Smooth muscle cell (in vitro differentiated cells): Measurements from ENCODE around the gene CCT2. TPM values are rescaled to one million over a fixed set of nuclear protein-coding genes. Genes with fewer than 3 reads are reported as not detected.

Experiments
- DNase-seq: peaks from one replicate; lab custom pipeline; 2025; ENCODE audit not compliant: unreplicated experiment; lab: John Stamatoyannopoulos, UW
- H2AFZ ChIP-seq: fragments of 200-600 bp; sonication (generic); 2 replicates; pipeline ENCODE4 v1.6.0; 2016; ENCODE audit warnings: antibody characterized with exemption, low read depth, mild to moderate bottlenecking
- H3F3A ChIP-seq: fragments of 200-600 bp; sonication (generic); 2 replicates; pipeline ENCODE4 v1.6.0; 2017; ENCODE audit warnings: antibody characterized with exemption, low read depth
- H3K27ac ChIP-seq: fragments of 200-600 bp; sonication (generic); 2 replicates; pipeline ENCODE4 v1.5.1; 2016; ENCODE audit warnings: low read depth, mild to moderate bottlenecking
- H3K27me3 ChIP-seq: fragments of 200-600 bp; sonication (generic); 2 replicates; pipeline ENCODE4 v1.6.1; 2016; ENCODE audit warnings: low read depth, mild to moderate bottlenecking
- H3K36me3 ChIP-seq: fragments of 200-600 bp; sonication (generic); 2 replicates; pipeline ENCODE4 v1.5.1; 2016; ENCODE audit warnings: low read depth
- H3K4me1 ChIP-seq: fragments of 200-600 bp; sonication (generic); 2 replicates; pipeline ENCODE4 v1.5.1; 2016; ENCODE audit warnings: low read depth
- H3K4me2 ChIP-seq: fragments of 200-600 bp; sonication (generic); 2 replicates; pipeline ENCODE4 v1.6.0; 2016; ENCODE audit warnings: mild to moderate bottlenecking
- H3K4me3 ChIP-seq: fragments of 200-600 bp; sonication (generic); 2 replicates; pipeline ENCODE4 v1.5.1; 2016; ENCODE audit warnings: mild to moderate bottlenecking
- H3K79me2 ChIP-seq: fragments of 200-600 bp; sonication (generic); 2 replicates; pipeline ENCODE4 v1.6.0; 2016; ENCODE audit warnings: low read depth, mild to moderate bottlenecking
- H3K9ac ChIP-seq: fragments of 200-600 bp; sonication (generic); 2 replicates; pipeline ENCODE4 v1.6.0; 2016; ENCODE audit warnings: low read depth
- H3K9me3 ChIP-seq: fragments of 200-600 bp; sonication (generic); replicated peaks from 2 replicates; pipeline ENCODE4 v1.5.1; 2016; ENCODE audit warnings: low read depth
- H4K20me1 ChIP-seq: fragments of 200-600 bp; sonication (generic); 2 replicates; pipeline ENCODE4 v1.6.0; 2016; ENCODE audit warnings: low read depth
- WGBS: methylation state at CpG from one replicate; pipeline ENCODE4 v1.1.7; 2016; ENCODE audit warnings: low lambda C conversion rate; 5-methylcytosine and 5-hydroxymethylcytosine counted together
- polyA plus RNA-seq: library from polyadenylated mRNA; unstranded; fragments of >200 nt; fragmentation: Nextera tagmentation; extraction: Ambion mirVana; gene quantifications from 2 replicates; pipeline ENCODE4 v1.2.1, GENCODE V29; 2016
- total RNA-seq: library from RNA; depleted of rRNA; stranded (reverse); fragments of >200 nt; gene quantifications from 2 replicates; pipeline ENCODE4 v1.2.3, GENCODE V29; 2014
- TF ChIP-seq, protein P1 (sequence below): fragments of 200-600 bp; sonication (generic); IDR thresholded peaks from 2 replicates; pipeline ENCODE4 v1.5.1; 2017; ENCODE audit warnings: borderline replicate concordance, mild to moderate bottlenecking, antibody characterized with exemption; ENCODE audit not compliant: insufficient read depth, poor library complexity, severe bottlenecking

Gene CCT2
- total and polyA plus RNA-seq, 2 experiments from 2014 or later = 151 to 236 TPM

DNA sequence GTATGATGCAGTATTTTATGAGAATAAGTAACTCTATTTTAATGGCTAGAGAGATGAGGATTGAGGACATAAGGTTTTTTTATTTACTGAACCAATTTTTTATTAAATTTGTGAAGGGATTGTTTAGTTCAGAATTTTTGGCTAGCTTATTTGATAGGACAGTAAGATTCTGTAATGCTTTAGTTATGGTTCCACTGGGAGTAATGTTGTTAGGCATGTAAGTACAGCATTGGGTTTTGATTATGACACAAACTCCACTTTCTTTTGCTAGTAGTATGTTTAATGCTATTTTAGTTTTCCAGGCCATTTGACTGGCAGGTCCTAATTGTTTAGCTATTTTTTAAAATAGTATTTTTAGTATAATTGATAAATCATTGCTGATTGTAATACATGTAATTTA, 59.3 kb downstream of the CCT2 start:
- no peaks in the 10 kb centered on the region for H3K36me3 ChIP-seq
- H3F3A ChIP-seq = no peaks in the 10 kb centered on the region
- no peaks in the 10 kb centered on the region for H3K27me3 ChIP-seq
- no peaks in the 10 kb centered on the region for H3K79me2 ChIP-seq
- no peak overlapping the region for H3K4me2 ChIP-seq
- no peak overlapping the region for H2AFZ ChIP-seq
- TF ChIP-seq, protein P1, sequence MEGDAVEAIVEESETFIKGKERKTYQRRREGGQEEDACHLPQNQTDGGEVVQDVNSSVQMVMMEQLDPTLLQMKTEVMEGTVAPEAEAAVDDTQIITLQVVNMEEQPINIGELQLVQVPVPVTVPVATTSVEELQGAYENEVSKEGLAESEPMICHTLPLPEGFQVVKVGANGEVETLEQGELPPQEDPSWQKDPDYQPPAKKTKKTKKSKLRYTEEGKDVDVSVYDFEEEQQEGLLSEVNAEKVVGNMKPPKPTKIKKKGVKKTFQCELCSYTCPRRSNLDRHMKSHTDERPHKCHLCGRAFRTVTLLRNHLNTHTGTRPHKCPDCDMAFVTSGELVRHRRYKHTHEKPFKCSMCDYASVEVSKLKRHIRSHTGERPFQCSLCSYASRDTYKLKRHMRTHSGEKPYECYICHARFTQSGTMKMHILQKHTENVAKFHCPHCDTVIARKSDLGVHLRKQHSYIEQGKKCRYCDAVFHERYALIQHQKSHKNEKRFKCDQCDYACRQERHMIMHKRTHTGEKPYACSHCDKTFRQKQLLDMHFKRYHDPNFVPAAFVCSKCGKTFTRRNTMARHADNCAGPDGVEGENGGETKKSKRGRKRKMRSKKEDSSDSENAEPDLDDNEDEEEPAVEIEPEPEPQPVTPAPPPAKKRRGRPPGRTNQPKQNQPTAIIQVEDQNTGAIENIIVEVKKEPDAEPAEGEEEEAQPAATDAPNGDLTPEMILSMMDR = no peak
- no peak overlapping the region for H3K27ac ChIP-seq
- H4K20me1 ChIP-seq = no peaks in the 10 kb centered on the region
- H3K4me3 ChIP-seq = no peak overlapping the region
- H3K9me3 ChIP-seq = no peaks in the 10 kb centered on the region
- no peak for DNase-seq
- no peak overlapping the region for H3K9ac ChIP-seq
- no peaks in the 10 kb centered on the region for H3K4me1 ChIP-seq

DNA sequence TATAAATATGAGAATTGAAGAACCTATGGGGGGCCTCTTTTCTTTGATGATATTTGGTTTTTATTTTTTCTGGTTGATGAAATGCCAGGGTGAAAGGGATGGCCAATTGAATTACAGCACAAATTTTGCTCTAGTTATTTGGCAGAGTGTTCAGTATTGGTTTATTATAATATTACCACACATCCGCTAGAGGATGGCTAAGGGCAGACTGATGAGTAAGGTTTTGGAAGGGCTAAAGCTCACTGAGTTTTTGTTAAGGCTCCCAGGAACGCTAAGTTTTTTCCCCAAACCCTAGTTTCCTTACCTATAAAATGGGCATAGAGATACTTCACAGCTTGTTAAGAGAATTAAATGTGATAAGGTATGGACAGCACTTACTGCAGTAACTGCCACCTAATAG, 59.8 kb downstream of the CCT2 start:
- H3K4me3 ChIP-seq = no peak overlapping the region

DNA sequence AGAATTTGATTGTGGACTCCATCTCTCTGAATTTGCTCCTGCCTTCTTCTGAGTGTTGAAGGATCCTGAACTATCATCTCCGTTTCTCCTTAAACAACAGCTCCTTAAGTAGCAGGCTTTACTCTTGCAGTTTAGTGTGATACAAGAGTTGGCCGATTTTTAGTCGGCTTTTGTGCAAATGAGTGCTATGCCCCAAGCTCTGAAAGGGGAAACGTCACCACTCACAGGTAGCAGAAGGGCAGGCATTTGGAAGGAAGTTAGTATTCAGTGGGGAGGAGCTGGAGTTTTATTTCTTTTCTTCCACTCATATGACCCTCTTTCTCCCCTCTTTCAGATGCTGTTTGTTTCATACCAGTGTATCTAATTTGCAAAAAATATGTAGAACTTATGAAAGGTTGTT, 61.9 kb downstream of the CCT2 start:
- H3K27me3 ChIP-seq = no peaks in the 10 kb centered on the region
- H3K4me2 ChIP-seq = no peak overlapping the region
- H3K36me3 ChIP-seq = no peaks in the 10 kb centered on the region
- no peak overlapping the region for H3K27ac ChIP-seq
- H3K9ac ChIP-seq = no peak overlapping the region
- no peaks in the 10 kb centered on the region for H3K9me3 ChIP-seq
- no peaks in the 10 kb centered on the region for H3F3A ChIP-seq
- no peaks in the 10 kb centered on the region for H4K20me1 ChIP-seq
- H3K4me3 ChIP-seq = no peak overlapping the region
- 78% methylated on average over 4 of the region's 4 CpGs for WGBS
- H2AFZ ChIP-seq = no peak overlapping the region
- no peak for DNase-seq
- TF ChIP-seq, protein P1 = no peak
- no peaks in the 10 kb centered on the region for H3K4me1 ChIP-seq
- H3K79me2 ChIP-seq = no peaks in the 10 kb centered on the region

More for the DNA sequence above, 59.8 kb downstream of the CCT2 start:
- no peaks in the 10 kb centered on the region for H3F3A ChIP-seq
- TF ChIP-seq, protein P1 = no peak
- H2AFZ ChIP-seq = no peak overlapping the region
- H3K36me3 ChIP-seq = no peaks in the 10 kb centered on the region
- no peak overlapping the region for H3K4me2 ChIP-seq
- 98% methylated on average over 2 of the region's 2 CpGs for WGBS
- H3K27ac ChIP-seq = no peak overlapping the region
- no peak overlapping the region for H3K9ac ChIP-seq
- no peaks in the 10 kb centered on the region for H3K79me2 ChIP-seq
- no peaks in the 10 kb centered on the region for H3K4me1 ChIP-seq
- H3K27me3 ChIP-seq = no peaks in the 10 kb centered on the region
- DNase-seq = no peak
- no peaks in the 10 kb centered on the region for H3K9me3 ChIP-seq
- H4K20me1 ChIP-seq = no peaks in the 10 kb centered on the region

DNA sequence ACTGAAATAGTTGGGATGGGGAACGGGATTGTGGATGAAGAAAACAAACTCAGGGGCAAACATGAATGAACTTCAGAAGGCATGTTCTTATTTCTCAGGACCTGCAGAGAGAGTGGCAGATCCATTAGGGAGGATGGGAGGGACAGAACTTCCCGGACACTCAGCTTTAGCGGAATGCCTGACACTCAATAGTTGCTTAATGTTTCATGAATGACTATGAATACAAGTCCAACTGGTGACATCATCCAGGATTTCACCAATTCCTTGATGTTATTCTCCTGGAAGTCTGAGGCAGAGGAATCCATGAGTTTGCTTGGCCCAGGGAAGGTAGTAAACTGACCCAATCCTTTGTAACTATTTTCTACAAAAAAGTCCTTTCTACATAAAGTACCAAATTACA, 63.2 kb downstream of the CCT2 start:
- no peak overlapping the region for H2AFZ ChIP-seq
- no peak for DNase-seq
- no peaks in the 10 kb centered on the region for H3K27me3 ChIP-seq
- no peaks in the 10 kb centered on the region for H3K4me1 ChIP-seq
- TF ChIP-seq, protein P1 = no peak
- 52% methylated on average over 3 of the region's 3 CpGs for WGBS
- H3K36me3 ChIP-seq = no peaks in the 10 kb centered on the region
- H3K9me3 ChIP-seq = no peaks in the 10 kb centered on the region
- H3K4me3 ChIP-seq = no peak overlapping the region
- peak overlapping the region; percentile 30 for H3K27ac ChIP-seq
- no peak overlapping the region for H3K4me2 ChIP-seq
- no peaks in the 10 kb centered on the region for H4K20me1 ChIP-seq
- no peaks in the 10 kb centered on the region for H3F3A ChIP-seq
- no peak overlapping the region for H3K9ac ChIP-seq
- no peaks in the 10 kb centered on the region for H3K79me2 ChIP-seq
